Kasumi-1 (cell line): Measurements from ENCODE around the gene STPG3.

Experiments used
- DNase-seq, 2 experiments: peaks; one replicate each; lab custom pipeline; 2025; lab: John Stamatoyannopoulos, UW

The STPG3 gene

DNA sequence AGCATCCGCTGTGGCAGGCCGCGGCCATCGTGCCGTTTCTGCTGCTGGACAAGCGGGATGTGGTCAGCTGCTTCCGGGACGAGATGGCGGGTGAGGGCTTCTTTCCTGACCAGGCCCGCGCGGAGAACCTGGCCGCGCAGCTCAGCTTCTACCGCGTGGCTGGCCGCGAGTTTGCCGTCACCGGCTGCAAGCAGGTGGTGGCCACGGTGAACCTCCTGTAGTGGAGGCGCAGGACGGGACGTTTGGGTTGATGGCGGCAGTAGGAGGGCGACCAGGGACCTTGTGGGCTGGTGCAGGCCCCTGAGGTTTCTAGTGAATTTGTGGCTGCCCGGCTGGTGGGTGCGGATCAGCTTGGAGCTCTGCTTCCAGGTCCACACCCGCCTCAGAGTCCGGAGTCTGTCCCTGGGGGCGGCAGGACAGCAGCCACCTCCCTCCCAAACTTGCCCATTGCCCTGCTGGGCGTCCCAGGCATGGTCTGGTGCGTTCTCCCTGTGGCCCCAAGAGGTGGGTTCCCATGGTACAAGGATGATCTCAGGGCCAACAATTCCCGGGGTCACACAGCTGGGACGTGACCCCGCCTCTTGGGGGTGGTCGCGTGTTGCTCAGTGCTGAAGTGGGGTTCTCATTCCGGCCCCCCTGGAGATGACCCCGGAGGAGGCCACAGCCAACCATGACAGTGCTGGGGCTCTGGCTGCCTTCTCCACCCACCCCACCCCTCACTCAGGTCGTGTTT lies 28.8 kb downstream of the STPG3 start:
- no peak for DNase-seq

DNA sequence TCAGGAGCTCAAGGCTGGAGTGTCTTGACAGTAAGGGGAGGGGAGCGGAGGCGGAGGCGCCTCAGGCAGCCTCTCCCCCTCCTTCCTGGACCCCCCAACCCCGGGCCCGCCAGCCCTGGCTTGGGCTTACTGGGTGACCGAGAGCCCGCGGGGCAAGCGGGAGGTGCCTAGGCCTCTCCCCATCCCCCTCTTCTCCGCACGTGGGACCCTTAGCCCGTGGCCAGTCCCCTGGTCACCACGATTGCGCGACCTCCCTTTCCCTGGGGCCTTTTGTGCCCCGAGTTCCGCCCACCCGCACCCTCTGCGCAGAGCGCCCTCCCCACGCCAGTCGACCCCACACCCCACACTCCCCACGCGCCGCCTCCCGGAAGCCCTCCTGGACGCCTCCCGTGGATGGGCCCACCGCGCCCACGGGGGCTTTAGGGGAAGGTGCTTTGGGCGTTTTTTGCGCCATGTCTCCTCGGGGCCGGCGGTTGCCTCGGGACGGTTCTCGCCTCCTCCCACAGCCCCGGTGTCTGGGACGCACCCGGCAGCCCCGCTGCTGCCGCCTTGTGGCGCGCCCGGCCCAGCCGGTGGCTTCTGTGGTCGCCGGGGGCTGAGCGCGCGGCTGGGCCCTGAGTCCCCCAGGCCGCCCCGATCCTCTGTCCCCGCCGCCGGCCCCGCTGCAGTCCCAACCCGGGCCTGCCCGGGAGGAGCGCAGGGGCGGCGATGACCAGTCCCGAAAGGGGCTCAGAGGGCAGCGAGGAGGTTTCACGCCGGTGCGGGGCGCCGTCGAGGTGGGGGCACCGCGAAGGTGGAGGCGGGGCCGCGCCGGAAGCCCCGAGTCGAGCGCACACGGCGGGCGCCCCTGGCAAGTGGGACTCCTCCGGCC lies 29.6 kb downstream of the STPG3 start:
- no peak for DNase-seq

GRCh38 chr9:137281345-137282116 lies 30.4 kb downstream of the STPG3 start:
- DNase-seq = no peak

DNA sequence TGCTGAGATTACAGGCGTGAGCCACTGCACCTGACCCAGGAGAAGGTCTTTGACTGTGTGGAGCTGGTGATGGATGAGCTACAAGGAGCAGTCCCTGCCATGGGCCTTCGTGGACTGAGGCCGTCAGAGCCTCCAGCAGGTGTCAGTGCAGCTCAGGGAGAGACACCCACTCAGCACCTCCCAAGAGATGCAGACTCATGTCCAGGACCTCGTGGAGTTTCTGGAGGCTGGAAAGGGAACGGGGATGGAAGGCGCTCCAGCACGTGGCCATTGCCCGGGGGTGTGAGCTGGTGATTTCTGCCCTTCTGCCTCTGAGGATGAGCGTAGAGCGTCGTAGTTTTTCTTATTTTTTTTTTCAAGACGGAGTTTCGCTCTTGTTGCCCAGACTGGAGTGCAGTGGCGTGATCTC lies 35.9 kb downstream of the STPG3 start:
- peak; percentile 58 to 64 for DNase-seq

- DNase-seq = no peak
Observed at GRCh38 chr9:137293094-137293481, 42.0 kb downstream of the STPG3 start.

DNA sequence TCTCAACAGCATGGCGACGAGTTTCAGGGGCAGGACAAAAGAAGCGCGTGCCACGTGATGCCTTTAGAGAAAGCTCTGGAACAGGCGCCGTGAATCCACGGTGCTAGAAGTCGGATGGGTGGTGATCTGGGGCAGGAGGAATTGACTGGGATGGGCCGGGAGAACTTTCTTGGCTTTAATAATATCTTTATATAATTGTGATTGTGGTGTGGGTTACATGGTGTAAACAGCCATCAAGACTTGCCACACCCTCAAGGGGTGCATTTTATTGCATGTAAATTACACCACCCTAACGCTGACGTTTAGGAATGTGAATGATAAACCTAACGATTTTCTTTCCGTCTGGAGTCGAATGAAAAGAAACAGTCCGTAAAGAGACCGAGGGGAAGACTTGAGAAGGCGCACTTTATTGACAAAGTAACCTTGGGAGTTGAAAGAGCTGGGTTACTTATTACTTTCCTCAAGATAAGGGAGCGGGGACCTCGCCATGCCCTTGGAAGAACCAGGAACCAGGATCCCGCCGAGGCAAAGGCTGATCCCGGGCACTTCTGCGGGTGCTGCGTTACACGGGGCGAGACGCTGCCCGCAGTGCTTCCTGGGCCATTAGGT lies 42.5 kb downstream of the STPG3 start:
- no peak for DNase-seq

- DNase-seq = peak; percentile 83 to 87
Observed at GRCh38 chr9:137294091-137294680, 43.1 kb downstream of the STPG3 start.

DNA sequence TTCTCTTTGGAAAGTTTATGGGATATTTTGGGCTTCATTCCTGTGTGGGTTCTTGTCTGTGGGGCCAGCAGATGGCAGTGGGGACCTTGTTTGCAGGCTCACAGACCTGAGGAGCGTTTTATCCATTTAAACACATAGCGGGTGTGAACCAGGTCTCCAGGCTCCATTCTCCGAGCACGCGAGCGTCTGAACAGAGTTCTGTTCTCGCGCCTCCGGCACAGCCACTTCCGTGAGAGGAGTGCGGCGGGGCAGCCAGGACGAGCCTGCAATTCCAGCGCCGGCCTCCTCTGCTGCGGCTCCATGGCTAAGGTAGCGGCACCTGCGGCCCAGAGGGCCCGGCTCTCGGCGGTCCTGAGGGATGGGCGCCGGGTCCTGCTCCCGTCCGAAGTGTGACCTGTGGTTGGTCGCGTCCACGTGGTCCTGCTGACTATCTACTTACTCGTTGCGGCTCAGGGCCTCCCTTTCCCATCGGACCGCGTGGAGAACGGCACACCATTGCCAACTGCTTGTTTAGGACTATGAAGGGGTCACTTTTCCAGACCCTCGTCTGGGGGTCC lies 43.7 kb downstream of the STPG3 start:
- peak; percentile 55 to 57 for DNase-seq

GRCh38 chr9:137295238-137295811 lies 44.2 kb downstream of the STPG3 start:
- DNase-seq = peak; percentile 19 to 58

DNA sequence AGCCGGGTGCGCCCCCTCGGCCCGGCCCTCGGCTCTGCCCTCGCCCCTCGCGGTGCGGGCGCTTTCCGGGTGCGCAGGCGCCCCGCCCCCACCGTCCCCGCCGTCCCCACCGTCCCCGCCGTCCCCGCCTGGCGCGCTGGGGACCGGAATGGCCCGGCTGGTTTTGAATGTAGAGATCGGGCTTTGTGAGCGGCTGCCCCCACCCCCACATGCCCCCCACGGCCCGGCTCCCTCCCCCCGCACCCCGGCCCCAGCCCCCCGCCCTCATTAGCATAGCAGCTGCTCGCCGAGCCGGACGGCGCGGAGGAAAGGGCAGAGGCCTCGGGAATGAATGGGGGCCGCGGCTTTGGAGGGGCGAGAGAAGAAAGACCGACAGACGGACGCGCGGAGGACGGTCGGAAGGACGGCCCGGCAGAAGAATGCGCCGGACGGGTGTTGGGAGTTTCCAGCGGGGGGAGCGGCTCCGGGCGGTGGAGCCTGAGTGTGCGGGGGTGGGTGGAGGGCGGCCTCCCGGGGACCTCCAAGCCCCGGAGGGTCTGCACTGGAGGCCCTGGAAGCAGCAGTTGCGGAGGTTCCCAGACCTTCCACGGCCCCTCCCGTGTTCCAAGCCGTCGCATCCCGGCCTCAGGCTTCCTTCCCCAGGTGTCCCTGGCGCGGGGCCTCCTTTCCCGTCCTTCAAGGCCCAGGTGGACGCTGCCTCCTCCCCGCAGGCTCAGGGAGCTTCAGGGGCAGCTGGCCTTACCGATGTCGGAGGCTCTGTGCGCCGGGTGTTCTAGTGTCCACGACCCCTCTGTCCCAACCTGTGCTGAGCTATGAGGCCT lies 45.0 kb downstream of the STPG3 start:
- no peak for DNase-seq

GRCh38 chr9:137296670-137297664 lies 45.9 kb downstream of the STPG3 start:
- no peak for DNase-seq

- DNase-seq = no peak
Observed at GRCh38 chr9:137297966-137298365, 46.9 kb downstream of the STPG3 start.

GRCh38 chr9:137298401-137299202 lies 47.5 kb downstream of the STPG3 start:
- DNase-seq = no peak

DNA sequence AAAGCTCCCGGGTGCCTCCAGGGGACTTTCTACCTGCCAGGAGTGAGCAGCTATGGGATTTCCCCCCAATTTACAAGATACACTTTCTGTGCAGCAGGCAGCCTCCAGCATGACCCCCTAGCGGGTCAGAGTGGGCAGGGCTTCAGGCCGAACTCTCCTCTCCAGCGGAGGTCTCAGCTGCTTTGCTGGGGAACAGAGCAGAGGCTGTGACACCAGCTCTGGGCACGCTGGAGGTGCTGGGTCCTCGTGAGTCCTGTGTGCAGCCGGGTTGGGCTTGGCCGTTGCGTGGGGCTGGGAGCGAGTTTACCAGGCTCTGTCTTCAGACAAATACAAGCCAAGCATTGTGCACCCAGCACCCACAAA lies 48.1 kb downstream of the STPG3 start:
- DNase-seq = no peak

GRCh38 chr9:137299938-137300337 lies 48.9 kb downstream of the STPG3 start:
- no peak for DNase-seq

- DNase-seq = peak; percentile 19 to 36
Observed at GRCh38 chr9:137300567-137301080, 49.5 kb downstream of the STPG3 start.

DNA sequence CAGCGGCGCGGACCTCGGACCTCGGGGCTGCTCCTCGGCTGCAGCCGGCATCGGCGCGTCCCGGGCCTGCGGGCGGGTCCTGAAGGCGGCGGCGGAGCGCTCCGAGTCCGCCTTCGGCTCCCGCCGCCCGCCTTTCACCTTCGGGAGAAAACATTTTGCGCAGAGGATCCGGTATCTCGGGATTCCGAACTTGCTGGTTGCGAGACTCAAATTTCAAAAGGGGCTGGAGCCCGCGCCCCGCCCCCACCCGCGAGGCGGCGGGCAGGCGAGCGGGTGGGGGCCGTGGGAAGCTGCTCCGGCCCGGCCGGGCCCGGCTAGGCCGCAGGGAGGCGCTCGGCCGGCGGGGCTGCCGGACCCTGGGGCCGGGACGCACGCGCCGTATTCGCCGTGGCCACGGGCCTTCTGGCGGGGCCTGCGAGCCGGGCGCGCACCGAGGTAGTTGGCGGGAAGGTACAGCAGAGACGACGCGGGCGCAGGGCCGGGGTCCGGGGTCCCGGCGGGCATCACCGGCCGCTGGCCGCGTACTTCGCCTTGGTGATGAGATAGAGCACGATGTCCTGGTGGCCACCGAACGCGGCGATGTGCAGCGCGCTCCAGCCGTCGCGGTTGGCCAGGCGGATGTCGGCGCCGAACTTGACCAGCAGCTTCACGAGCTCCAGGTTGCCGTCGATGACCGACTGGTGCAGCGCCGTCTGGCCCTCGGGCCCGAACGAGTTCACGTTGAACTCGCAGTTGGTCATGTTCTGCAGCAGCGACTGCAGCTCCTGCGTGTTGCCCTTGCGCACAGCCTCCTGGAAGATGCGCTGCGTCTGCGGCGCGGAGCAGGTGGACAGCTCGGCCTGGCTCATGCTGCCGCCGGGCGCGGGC lies 50.2 kb downstream of the STPG3 start:
- peak; percentile 23 to 38 for DNase-seq
